Naive thymus-derived CD4-positive, alpha-beta T cell (primary cell): ENCODE measurements around the gene VWA5B1. TPM values are rescaled to one million over a fixed set of nuclear protein-coding genes. Genes with fewer than 3 reads are reported as not detected.

ENCODE experiments used
- ATAC-seq: fragments of 150-1000 bp; cut with Tn5 transposase; 2 replicates; pipeline ENCODE4 v1.10.0; 2021; ENCODE audit warnings: mild to moderate bottlenecking, moderate library complexity
- CTCF ChIA-PET: fragments of 350-600 bp; sonication (Branson Sonifier 250); formaldehyde crosslinking; loops from one replicate; lab custom pipeline; 2021; ENCODE audit warnings: antibody characterized with exemption; lab: Charles Lee
- POLR2A ChIA-PET: fragments of 350-600 bp; sonication (Branson Sonifier 250); formaldehyde crosslinking; loops from one replicate; lab custom pipeline; 2021; ENCODE audit warnings: antibody characterized with exemption, inconsistent platforms; lab: Charles Lee
- DNase-seq, 9 donors: peaks; one replicate each; pipeline versions ENCODE4 v3.0.0 to v3.0.0-alpha.2; 2020 to 2022; ENCODE audit warnings: mixed read lengths in 1 of 9
- H3K27ac ChIP-seq: one replicate; pipeline ENCODE4 v1.7.0; 2013; ENCODE audit warnings: mild to moderate bottlenecking, low read depth, low read length, moderate library complexity
- H3K27me3 ChIP-seq, 2 donors: one replicate each; pipeline ENCODE4 v1.7.0; 2013; ENCODE audit warnings: low read length in 2 of 2, mild to moderate bottlenecking in 2 of 2, moderate library complexity in 2 of 2; ENCODE audit not compliant: control insufficient read depth in 2 of 2, insufficient read depth in 2 of 2
- H3K36me3 ChIP-seq, 3 experiments: 1 replicate in 2 of 3; 2 replicates in 1 of 3; pipeline ENCODE4 v1.7.0; 2013; ENCODE audit warnings: low read length in 3 of 3, mild to moderate bottlenecking in 3 of 3, moderate library complexity in 1 of 3; ENCODE audit not compliant: insufficient read depth in 3 of 3, control insufficient read depth in 2 of 3
- H3K4me1 ChIP-seq, 2 donors: one replicate each; pipeline ENCODE4 v1.7.0; 2013; ENCODE audit warnings: low read length in 2 of 2, mild to moderate bottlenecking in 2 of 2, moderate library complexity in 1 of 2; ENCODE audit not compliant: control insufficient read depth in 2 of 2, insufficient read depth in 2 of 2
- H3K4me3 ChIP-seq: 2 replicates; pipeline ENCODE4 v1.7.0; 2013; ENCODE audit warnings: mild to moderate bottlenecking, low read length
- H3K9me3 ChIP-seq, 3 experiments: 1 replicate in 2 of 3; 2 replicates in 1 of 3; pipeline ENCODE4 v1.7.0; 2013; ENCODE audit warnings: low read length in 3 of 3; ENCODE audit not compliant: control insufficient read depth in 2 of 3
- H3K27ac Mint-ChIP-seq, 9 donors: one replicate each; pipeline ENCODE4 v1.8.0; 2020 to 2022; ENCODE audit warnings: mixed read lengths in 9 of 9, mild to moderate bottlenecking in 8 of 9, moderate library complexity in 5 of 9, inconsistent platforms in 2 of 9
- H3K27me3 Mint-ChIP-seq, 5 donors: one replicate each; pipeline ENCODE4 v1.8.0; 2021 to 2022; ENCODE audit warnings: mixed read lengths in 5 of 5, mild to moderate bottlenecking in 1 of 5
- H3K36me3 Mint-ChIP-seq, 5 donors: one replicate each; pipeline ENCODE4 v1.8.0; 2020 to 2022; ENCODE audit warnings: mixed read lengths in 5 of 5, mild to moderate bottlenecking in 3 of 5, inconsistent platforms in 1 of 5
- H3K4me1 Mint-ChIP-seq, 7 donors: one replicate each; pipeline ENCODE4 v1.8.0; 2020 to 2022; ENCODE audit warnings: mixed read lengths in 7 of 7, mild to moderate bottlenecking in 3 of 7, inconsistent platforms in 1 of 7
- H3K4me3 Mint-ChIP-seq, 10 donors: one replicate each; pipeline ENCODE4 v1.8.0; 2020 to 2022; ENCODE audit warnings: mild to moderate bottlenecking in 10 of 10, mixed read lengths in 10 of 10, moderate library complexity in 6 of 10, inconsistent platforms in 2 of 10
- H3K9me3 Mint-ChIP-seq, 11 donors: one replicate each; pipeline ENCODE4 v1.8.0; 2020 to 2022; ENCODE audit warnings: mixed read lengths in 11 of 11, mild to moderate bottlenecking in 4 of 11, inconsistent platforms in 1 of 11, moderate library complexity in 1 of 11
- intact Hi-C, 2 donors: fragments of 100-400 bp; cut with micrococcal nuclease; formaldehyde crosslinking; loops; one replicate each; pipeline ENCODE4 v1.15.1; 2023
- polyA plus RNA-seq, 2 donors: library from polyadenylated mRNA; unstranded; fragments of 300-500 nt; fragmentation: Illumina TruSeq; gene quantifications; one replicate each; pipeline ENCODE4 v1.2.3, GENCODE V29; 2021
- total RNA-seq, 6 experiments: library from RNA in 5 of 6; stranded (reverse) in 5 of 6; gene quantifications; 1 replicate in 5 of 6; 2 replicates in 1 of 6; pipeline ENCODE4 v1.2.3 and lab custom pipeline; 2021 to 2026

VWA5B1 gene
- total and polyA plus RNA-seq, 7 experiments from 2014 or later = 0.05 to 0.46 (median 0.08) TPM; not detected in 2

- Histone ChIP-seq H3K9me3 (no peaks in the 10 kb centered on the region), H3K36me3 (no peaks in the 10 kb centered on the region), H3K4me1 (no peaks in the 10 kb centered on the region), H3K4me3 (no peak overlapping the region), H3K27me3 (peaks cover 3 to 9% of the 10 kb centered on the region in 2 donors), H3K27ac (no peak overlapping the region)
- ChIA-PET CTCF (no interaction called here), POLR2A (no interaction called here)
- Mint-ChIP-seq H3K27me3 (peaks cover 52 to 76% (median 64%) of the 10 kb centered on the region in 5 donors), H3K4me3 (peak overlapping the region in 2 of 10 donors; percentile 12 to 78), H3K4me1 (peaks cover 0 to 12% (median 5%) of the 10 kb centered on the region in 7 donors), H3K27ac (no peak overlapping the region), H3K36me3 (peaks cover 0 to 4% (median 0%) of the 10 kb centered on the region in 5 donors), H3K9me3 (peaks cover 0 to 3% (median 0%) of the 10 kb centered on the region in 11 donors)
- ATAC-seq (no peak), DNase-seq (no peak)
- intact Hi-C loops = no loop called here
Observed at GRCh38 chr1:20366056-20366462, 75.4 kb downstream of the VWA5B1 start.

- H3K27ac Mint-ChIP-seq = no peak overlapping the region
- Histone ChIP-seq H3K27ac (no peak overlapping the region), H3K4me1 (no peaks in the 10 kb centered on the region), H3K36me3 (no peaks in the 10 kb centered on the region), H3K4me3 (no peak overlapping the region), H3K27me3 (peaks cover 0 to 9% of the 10 kb centered on the region in 2 donors), H3K9me3 (no peaks in the 10 kb centered on the region)
- peaks cover 0 to 3% (median 0%) of the 10 kb centered on the region in 11 donors for H3K9me3 Mint-ChIP-seq
- DNase-seq (no peak), ATAC-seq (no peak)
- peaks cover 50 to 73% (median 65%) of the 10 kb centered on the region in 5 donors for H3K27me3 Mint-ChIP-seq
- H3K36me3 Mint-ChIP-seq = peaks cover 0 to 4% (median 0%) of the 10 kb centered on the region in 5 donors
- peak overlapping the region in 4 of 10 donors; percentile 25 to 78 (median 68) for H3K4me3 Mint-ChIP-seq
- H3K4me1 Mint-ChIP-seq = peaks cover 0 to 12% (median 5%) of the 10 kb centered on the region in 7 donors
- POLR2A ChIA-PET = no interaction called here
- CTCF ChIA-PET = no interaction called here
- intact Hi-C loops = no loop called here
Observed at GRCh38 chr1:20366463-20367115, 75.9 kb downstream of the VWA5B1 start.

- DNase-seq (no peak), ATAC-seq (no peak)
- no peak overlapping the region for H3K4me3 ChIP-seq
- peaks cover 0 to 9% of the 10 kb centered on the region in 2 donors for H3K27me3 ChIP-seq
- POLR2A ChIA-PET = no interaction called here
- CTCF ChIA-PET = no interaction called here
- H3K27ac Mint-ChIP-seq = no peak overlapping the region
- peaks cover 0 to 12% (median 5%) of the 10 kb centered on the region in 7 donors for H3K4me1 Mint-ChIP-seq
- H3K4me3 Mint-ChIP-seq = peak overlapping the region in 7 of 10 donors; percentile 39 to 78 (median 57)
- H3K9me3 ChIP-seq = no peaks in the 10 kb centered on the region
- H3K36me3 Mint-ChIP-seq = peaks cover 0 to 4% (median 0%) of the 10 kb centered on the region in 5 donors
- intact Hi-C loops = no loop called here
- no peaks in the 10 kb centered on the region for H3K4me1 ChIP-seq
- peaks cover 50 to 70% (median 64%) of the 10 kb centered on the region in 5 donors for H3K27me3 Mint-ChIP-seq
- H3K36me3 ChIP-seq = no peaks in the 10 kb centered on the region
- H3K9me3 Mint-ChIP-seq = peaks cover 0 to 2% (median 0%) of the 10 kb centered on the region in 11 donors
- H3K27ac ChIP-seq = no peak overlapping the region
Observed at GRCh38 chr1:20367116-20367585, 76.5 kb downstream of the VWA5B1 start.

- H3K27ac ChIP-seq = no peak overlapping the region
- POLR2A ChIA-PET = no interaction called here
- Mint-ChIP-seq H3K36me3 (peaks cover 0 to 4% (median 0%) of the 10 kb centered on the region in 5 donors), H3K27ac (no peak overlapping the region), H3K4me3 (peak overlapping the region in 5 of 10 donors; percentile 55 to 78 (median 63)), H3K27me3 (peaks cover 47 to 65% (median 60%) of the 10 kb centered on the region in 5 donors), H3K4me1 (peaks cover 0 to 12% (median 5%) of the 10 kb centered on the region in 7 donors), H3K9me3 (peaks cover 0 to 1% (median 0%) of the 10 kb centered on the region in 11 donors)
- no peaks in the 10 kb centered on the region for H3K4me1 ChIP-seq
- no peaks in the 10 kb centered on the region for H3K9me3 ChIP-seq
- intact Hi-C loops = no loop called here
- no peak overlapping the region for H3K4me3 ChIP-seq
- H3K27me3 ChIP-seq = peaks cover 0 to 9% of the 10 kb centered on the region in 2 donors
- ATAC-seq (no peak), DNase-seq (no peak)
- CTCF ChIA-PET = no interaction called here
- H3K36me3 ChIP-seq = no peaks in the 10 kb centered on the region
Observed at GRCh38 chr1:20367626-20368025, 77.0 kb downstream of the VWA5B1 start.

GRCh38 chr1:20368866-20369470 lies 78.3 kb downstream of the VWA5B1 start:
- Mint-ChIP-seq H3K9me3 (peaks cover 0 to 1% (median 0%) of the 10 kb centered on the region in 11 donors), H3K4me1 (peaks cover 0 to 12% (median 5%) of the 10 kb centered on the region in 7 donors), H3K36me3 (peaks cover 0 to 4% (median 0%) of the 10 kb centered on the region in 5 donors), H3K27me3 (peaks cover 42 to 60% (median 56%) of the 10 kb centered on the region in 5 donors), H3K27ac (no peak overlapping the region), H3K4me3 (no peak overlapping the region)
- Histone ChIP-seq H3K4me3 (no peak overlapping the region), H3K36me3 (no peaks in the 10 kb centered on the region), H3K4me1 (no peaks in the 10 kb centered on the region), H3K27me3 (peaks cover 0 to 9% of the 10 kb centered on the region in 2 donors), H3K9me3 (no peaks in the 10 kb centered on the region), H3K27ac (no peak overlapping the region)
- ATAC-seq (no peak), DNase-seq (no peak)
- POLR2A ChIA-PET = no interaction called here
- CTCF ChIA-PET = no interaction called here
- intact Hi-C loops = no loop called here

GRCh38 chr1:20370698-20371097 lies 80.0 kb downstream of the VWA5B1 start:
- Histone ChIP-seq H3K27me3 (peaks cover 0 to 6% of the 10 kb centered on the region in 2 donors), H3K4me1 (no peaks in the 10 kb centered on the region), H3K36me3 (no peaks in the 10 kb centered on the region), H3K9me3 (no peaks in the 10 kb centered on the region), H3K4me3 (no peak overlapping the region), H3K27ac (no peak overlapping the region)
- no peak for DNase-seq
- intact Hi-C loops = loop anchor here in 1 of 2 donors (10.0 kb wide), 1 partner anchor 156 kb away; no protein-coding TSS in a partner anchor
- Mint-ChIP-seq H3K4me3 (no peak overlapping the region), H3K36me3 (peaks cover 0 to 4% (median 0%) of the 10 kb centered on the region in 5 donors), H3K27me3 (peaks cover 34 to 52% (median 43%) of the 10 kb centered on the region in 5 donors), H3K27ac (no peak overlapping the region), H3K9me3 (peaks cover 0 to 1% (median 0%) of the 10 kb centered on the region in 11 donors), H3K4me1 (peaks cover 0 to 12% (median 5%) of the 10 kb centered on the region in 7 donors)
- CTCF ChIA-PET = interaction anchor here (0.8 to 0.9 kb wide), 2 partner anchors 10 to 26 kb away, joined by 3 read pairs; no protein-coding TSS in a partner anchor
- POLR2A ChIA-PET = no interaction called here
- ATAC-seq = no peak
